Thoracic aorta (tissue), 2 donors: ENCODE data around the gene SLX4. TPM values are rescaled to one million over a fixed set of nuclear protein-coding genes. Genes with fewer than 3 reads are reported as not detected.

Experiments
- ATAC-seq: fragments of 150-250 bp; one replicate; pipeline ENCODE4 v1.8.0; 2017; ENCODE audit warnings: low read depth; ENCODE audit not compliant: insufficient number of reproducible peaks, low FRiP score
- DNase-seq: peaks from one replicate; pipeline ENCODE4 v3.0.0-alpha.2; 2020; ENCODE audit warnings: low spot score
- H3K27ac ChIP-seq, 2 donors: fragments of 200-600 bp; sonication (generic); 1 replicate in 1 of 2; 2 replicates in 1 of 2; pipeline ENCODE4 v1.5.1; 2016; ENCODE audit warnings: mild to moderate bottlenecking in 2 of 2, moderate library complexity in 2 of 2
- H3K27me3 ChIP-seq: fragments of 200-600 bp; sonication (generic); replicated peaks from 2 replicates; pipeline ENCODE4 v1.6.0; 2016; ENCODE audit warnings: mild to moderate bottlenecking; ENCODE audit not compliant: insufficient read depth
- H3K36me3 ChIP-seq: fragments of 200-600 bp; sonication (generic); one replicate; pipeline ENCODE4 v1.5.1; 2016
- H3K4me1 ChIP-seq, 2 donors: fragments of 200-600 bp; sonication (generic); 1 replicate in 1 of 2; 2 replicates in 1 of 2; pipeline versions ENCODE4 v1.5.1 to v1.6.0; 2016; ENCODE audit warnings: low read depth in 2 of 2, mild to moderate bottlenecking in 1 of 2; ENCODE audit not compliant: control insufficient read depth in 1 of 2
- H3K4me3 ChIP-seq: fragments of 200-600 bp; sonication (generic); 2 replicates; pipeline ENCODE4 v1.5.1; 2016; ENCODE audit warnings: mild to moderate bottlenecking
- H3K9me3 ChIP-seq: fragments of 200-600 bp; sonication (generic); 2 replicates; pipeline ENCODE4 v1.5.1; 2016
- total RNA-seq, 2 donors: library from RNA; depleted of rRNA; stranded (reverse); fragments of >200 nt; gene quantifications; one replicate each; pipeline versions ENCODE4 v1.1.0 to v1.2.3, GENCODE V29; 2016
- TF ChIP-seq, protein P1 (sequence below): fragments of 200-600 bp; sonication (generic); IDR thresholded peaks from one replicate; pipeline ENCODE4 v1.5.1; 2019; ENCODE audit warnings: antibody characterized with exemption

Gene SLX4
- total RNA-seq, 2 donors from 2014 or later: 6.9 to 7.8 TPM

- peaks cover 21% of the 10 kb centered on the region for H3K36me3 ChIP-seq
- H3K27me3 ChIP-seq: no peaks in the 10 kb centered on the region
- H3K27ac ChIP-seq: no peak overlapping the region
- DNase-seq: no peak
- TF ChIP-seq, protein P1, sequence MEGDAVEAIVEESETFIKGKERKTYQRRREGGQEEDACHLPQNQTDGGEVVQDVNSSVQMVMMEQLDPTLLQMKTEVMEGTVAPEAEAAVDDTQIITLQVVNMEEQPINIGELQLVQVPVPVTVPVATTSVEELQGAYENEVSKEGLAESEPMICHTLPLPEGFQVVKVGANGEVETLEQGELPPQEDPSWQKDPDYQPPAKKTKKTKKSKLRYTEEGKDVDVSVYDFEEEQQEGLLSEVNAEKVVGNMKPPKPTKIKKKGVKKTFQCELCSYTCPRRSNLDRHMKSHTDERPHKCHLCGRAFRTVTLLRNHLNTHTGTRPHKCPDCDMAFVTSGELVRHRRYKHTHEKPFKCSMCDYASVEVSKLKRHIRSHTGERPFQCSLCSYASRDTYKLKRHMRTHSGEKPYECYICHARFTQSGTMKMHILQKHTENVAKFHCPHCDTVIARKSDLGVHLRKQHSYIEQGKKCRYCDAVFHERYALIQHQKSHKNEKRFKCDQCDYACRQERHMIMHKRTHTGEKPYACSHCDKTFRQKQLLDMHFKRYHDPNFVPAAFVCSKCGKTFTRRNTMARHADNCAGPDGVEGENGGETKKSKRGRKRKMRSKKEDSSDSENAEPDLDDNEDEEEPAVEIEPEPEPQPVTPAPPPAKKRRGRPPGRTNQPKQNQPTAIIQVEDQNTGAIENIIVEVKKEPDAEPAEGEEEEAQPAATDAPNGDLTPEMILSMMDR: no peak
- H3K4me3 ChIP-seq: no peak overlapping the region
- no peaks in the 10 kb centered on the region for H3K9me3 ChIP-seq
- ATAC-seq: no peak
- H3K4me1 ChIP-seq: no peaks in the 10 kb centered on the region
These were observed 40.3 kb upstream of the SLX4 start for GRCh38 chr16:3651461-3652372.

- ATAC-seq (no peak), DNase-seq (no peak)
- TF ChIP-seq, protein P1: no peak
- no peak overlapping the region for H3K27ac ChIP-seq
- H3K27me3 ChIP-seq: no peaks in the 10 kb centered on the region
- no peak overlapping the region for H3K4me3 ChIP-seq
- peaks cover 17% of the 10 kb centered on the region for H3K36me3 ChIP-seq
- H3K4me1 ChIP-seq: no peaks in the 10 kb centered on the region
- no peaks in the 10 kb centered on the region for H3K9me3 ChIP-seq
These were observed 39.3 kb upstream of the SLX4 start for GRCh38 chr16:3650631-3651265.

- Histone ChIP-seq H3K36me3 (peaks cover 9% of the 10 kb centered on the region), H3K27ac (no peak overlapping the region), H3K27me3 (no peaks in the 10 kb centered on the region), H3K9me3 (no peaks in the 10 kb centered on the region), H3K4me1 (no peaks in the 10 kb centered on the region), H3K4me3 (no peak overlapping the region)
- ATAC-seq: no peak
- TF ChIP-seq, protein P1: no peak
- no peak for DNase-seq
These were observed 35.0 kb upstream of the SLX4 start for GRCh38 chr16:3646348-3646920.

DNA sequence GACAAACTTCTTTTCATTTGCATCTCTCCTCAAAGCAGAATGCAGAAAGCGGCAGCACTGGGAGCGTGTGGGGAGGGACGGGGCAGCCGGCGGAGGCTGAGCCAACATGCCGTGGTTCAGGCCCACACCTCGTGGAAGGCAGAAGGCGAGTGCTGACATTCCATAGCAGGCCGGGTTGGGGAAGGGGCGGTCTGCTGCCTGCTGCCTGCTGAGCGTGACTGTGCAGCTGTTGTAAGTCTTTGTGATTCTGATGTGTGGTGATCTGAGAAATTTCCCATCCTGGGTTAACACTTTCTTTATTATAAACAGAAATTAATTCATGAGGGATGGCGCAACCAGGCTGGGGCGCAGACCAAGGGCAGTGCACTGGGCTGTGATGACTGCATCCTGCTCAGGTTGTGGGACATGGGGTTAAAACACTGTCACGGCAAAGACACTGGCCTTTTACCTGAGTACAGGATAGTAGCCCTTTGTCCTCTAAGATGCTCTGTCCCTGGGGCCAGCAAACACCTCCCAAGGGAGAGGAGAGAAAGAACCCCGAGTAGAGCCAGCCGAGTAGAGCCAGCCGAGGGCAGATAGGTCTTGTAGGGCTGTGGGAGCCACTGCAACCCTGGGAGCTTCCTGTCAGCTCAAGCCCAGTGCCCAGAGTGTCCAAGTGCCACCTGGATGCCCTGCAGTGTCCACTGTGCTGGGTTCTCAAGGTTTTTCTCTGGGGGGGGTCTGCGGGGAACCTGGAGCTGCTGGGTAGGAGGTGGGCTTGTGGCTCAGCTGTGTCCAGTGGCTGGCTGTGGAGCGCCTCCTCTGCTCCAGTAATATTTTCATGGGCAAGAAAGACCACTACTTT is 34.3 kb upstream of the SLX4 start:
- H3K4me1 ChIP-seq: no peaks in the 10 kb centered on the region
- H3K9me3 ChIP-seq: no peaks in the 10 kb centered on the region
- H3K36me3 ChIP-seq: peaks cover 10% of the 10 kb centered on the region
- DNase-seq (no peak), ATAC-seq (no peak)
- TF ChIP-seq, protein P1: no peak
- H3K27me3 ChIP-seq: no peaks in the 10 kb centered on the region
- H3K4me3 ChIP-seq: no peak overlapping the region
- H3K27ac ChIP-seq: no peak overlapping the region
